NCI-H146 treated with DMSO at 0.1 percent for 48 hours (cell line): Measurements from ENCODE around the gene PLA2G4F.
A peak's percentile ranks its signal among the peaks of the same experiment; 100 is the strongest.

Source experiments
- DNase-seq: peaks from one replicate; lab custom pipeline; 2025; ENCODE audit not compliant: unreplicated experiment; lab: John Stamatoyannopoulos, UW

The PLA2G4F gene

GRCh38 chr15:42131826-42132806 is 24.3 kb downstream of the PLA2G4F start:
- no peak for DNase-seq

GRCh38 chr15:42131006-42131405 is 25.4 kb downstream of the PLA2G4F start:
- DNase-seq = no peak

GRCh38 chr15:42130246-42130986 is 26.0 kb downstream of the PLA2G4F start:
- DNase-seq = no peak

- no peak for DNase-seq
Observed at GRCh38 chr15:42129364-42129763, 27.1 kb downstream of the PLA2G4F start.

- no peak for DNase-seq
Observed at GRCh38 chr15:42128476-42128875, 28.0 kb downstream of the PLA2G4F start.

GRCh38 chr15:42123546-42123945 is 32.9 kb downstream of the PLA2G4F start:
- no peak for DNase-seq

GRCh38 chr15:42121682-42122081 is 34.8 kb downstream of the PLA2G4F start:
- no peak for DNase-seq

- DNase-seq = no peak
Observed at GRCh38 chr15:42121021-42121420, 35.4 kb downstream of the PLA2G4F start.

- no peak for DNase-seq
Observed at GRCh38 chr15:42120285-42120684, 36.2 kb downstream of the PLA2G4F start.

- DNase-seq = no peak
Observed at GRCh38 chr15:42119446-42119760, 37.0 kb downstream of the PLA2G4F start.

- DNase-seq = no peak
Observed at GRCh38 chr15:42118650-42119445, 37.6 kb downstream of the PLA2G4F start.

GRCh38 chr15:42111924-42112323 is 44.5 kb downstream of the PLA2G4F start:
- DNase-seq = no peak

GRCh38 chr15:42110367-42110766 is 46.1 kb downstream of the PLA2G4F start:
- DNase-seq = no peak

GRCh38 chr15:42108806-42109205 is 47.6 kb downstream of the PLA2G4F start:
- no peak for DNase-seq

- no peak for DNase-seq
Observed at GRCh38 chr15:42108189-42108588, 48.2 kb downstream of the PLA2G4F start.

- peak; percentile 21 for DNase-seq
Observed at GRCh38 chr15:42107473-42107872, 49.0 kb downstream of the PLA2G4F start.

GRCh38 chr15:42106288-42106687 is 50.1 kb downstream of the PLA2G4F start:
- DNase-seq = no peak

- DNase-seq = no peak
Observed at GRCh38 chr15:42104095-42104891, 52.1 kb downstream of the PLA2G4F start.

- no peak for DNase-seq
Observed at GRCh38 chr15:42102646-42103235, 53.7 kb downstream of the PLA2G4F start.

- DNase-seq = no peak
Observed at GRCh38 chr15:42101861-42102260, 54.6 kb downstream of the PLA2G4F start.
